CD4-positive, alpha-beta T cell treated with Interleukin-21 for 1 hour (primary cell): ENCODE measurements around the gene NTNG1.

Source experiments
- DNase-seq: peaks from one replicate; pipeline ENCODE4 v3.0.0-alpha.2; 2020

Gene NTNG1

DNA sequence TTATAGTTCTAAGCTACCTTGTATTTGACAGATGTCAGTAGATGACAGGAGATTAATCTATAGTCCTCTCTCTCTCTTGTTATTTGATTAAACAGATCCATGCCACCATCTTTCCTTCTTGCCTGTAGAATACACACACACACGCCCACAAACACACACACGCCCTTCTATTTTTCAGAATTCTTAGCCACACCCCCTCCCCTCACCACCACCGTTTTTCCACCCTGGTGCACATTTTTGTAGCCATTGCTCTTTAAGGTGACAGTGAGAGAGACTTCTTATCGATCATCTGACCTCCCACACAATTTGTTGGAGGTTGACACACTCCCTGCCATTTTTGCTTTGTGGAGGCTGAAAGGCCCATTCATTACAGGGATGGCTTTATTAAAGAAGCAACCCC is 123.2 kb downstream of the NTNG1 start:
- DNase-seq, result no peak

DNA sequence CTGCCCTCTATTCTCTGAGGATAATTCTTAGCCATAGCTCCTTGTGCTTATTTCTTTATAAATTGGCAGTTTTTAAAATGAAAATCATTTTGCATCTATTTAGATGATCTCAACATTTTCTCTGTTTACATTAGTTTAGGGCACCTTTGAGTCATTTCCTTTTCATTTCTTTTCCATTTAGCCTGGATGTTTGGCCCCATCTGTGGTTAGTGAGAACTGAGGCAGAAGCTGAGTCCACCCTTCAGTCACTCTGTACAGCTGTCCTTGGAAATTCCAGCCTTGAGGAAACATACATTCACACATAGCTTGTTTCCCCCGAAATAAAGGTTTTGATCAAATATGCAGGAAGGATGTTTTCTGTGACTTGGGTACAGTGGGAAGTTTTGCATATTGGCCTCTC is 123.7 kb downstream of the NTNG1 start:
- DNase-seq, result no peak

DNA sequence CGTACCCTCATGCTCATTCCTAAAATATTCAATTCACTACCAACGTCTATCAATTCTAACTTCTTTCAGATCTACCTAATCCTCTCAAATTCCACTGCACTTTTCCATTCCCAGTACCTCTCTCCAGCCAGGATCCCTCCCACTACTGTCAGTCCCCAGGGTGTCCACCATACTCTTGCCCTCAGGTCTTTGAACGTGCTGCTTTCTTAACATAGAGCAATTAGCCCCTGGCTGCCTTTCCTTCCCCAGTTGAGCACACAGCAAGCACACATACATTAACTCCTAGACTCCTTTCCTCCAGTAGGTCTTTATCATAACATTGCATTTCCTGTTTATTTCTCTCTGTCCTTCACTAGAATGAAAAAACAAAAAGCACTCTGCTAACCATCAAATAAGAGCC is 126.7 kb downstream of the NTNG1 start:
- DNase-seq, result no peak

DNA sequence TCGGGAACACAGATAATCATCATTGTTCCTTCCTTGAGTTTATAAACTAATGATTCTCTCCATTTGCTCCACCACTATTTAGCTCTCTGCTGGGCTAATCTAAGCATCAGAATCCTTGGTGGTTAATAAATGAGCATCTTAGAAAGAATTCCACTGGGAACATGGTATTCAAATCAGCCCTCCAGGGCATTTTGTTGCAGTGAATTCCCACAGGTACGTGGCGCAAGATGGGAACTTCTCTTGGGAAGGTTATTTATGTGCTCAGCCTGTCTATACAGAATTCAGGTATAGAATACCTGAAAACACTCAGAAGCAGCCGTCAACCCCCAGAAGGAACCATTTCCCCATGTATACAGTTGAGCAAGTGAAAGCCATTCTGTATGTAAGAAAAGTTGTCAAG is 131.5 kb downstream of the NTNG1 start:
- no peak for DNase-seq

DNA sequence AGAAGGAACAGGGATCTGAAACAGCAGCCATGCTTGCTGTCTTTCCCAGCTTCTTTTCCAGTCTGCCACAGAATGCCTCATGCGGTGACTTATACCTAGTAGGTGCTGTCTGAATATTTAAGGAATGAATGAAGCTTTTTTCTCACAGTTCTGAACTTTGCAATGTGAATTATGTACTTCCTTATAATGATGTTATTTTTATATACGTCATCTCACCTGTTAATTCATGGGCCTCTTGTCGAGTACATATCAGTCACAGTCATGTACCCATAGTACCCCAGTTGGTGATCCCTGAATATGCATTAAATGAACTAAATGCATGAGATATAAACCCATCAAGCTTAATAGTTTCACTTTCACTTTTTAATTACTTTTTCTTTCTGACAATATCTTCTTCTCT is 132.7 kb downstream of the NTNG1 start:
- DNase-seq, result no peak

DNA sequence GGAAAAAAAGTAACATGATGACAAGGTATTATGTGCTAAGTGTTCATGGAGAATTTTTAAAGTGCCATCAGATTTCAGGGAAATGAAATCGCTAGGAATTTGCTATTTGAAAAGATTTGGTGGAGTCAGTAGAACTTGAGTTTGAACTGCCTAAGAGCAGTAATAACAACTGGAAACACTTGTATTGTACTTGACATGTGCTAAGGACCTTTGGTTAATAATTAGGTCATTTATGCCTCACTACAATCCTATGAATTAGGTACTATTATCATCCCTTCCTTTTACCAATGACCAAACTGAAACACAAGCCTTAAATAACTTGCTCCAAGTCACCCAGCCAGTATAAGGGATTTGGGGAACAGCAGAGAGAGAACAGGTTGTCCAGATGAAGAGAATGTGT is 133.4 kb downstream of the NTNG1 start:
- DNase-seq, result no peak

DNA sequence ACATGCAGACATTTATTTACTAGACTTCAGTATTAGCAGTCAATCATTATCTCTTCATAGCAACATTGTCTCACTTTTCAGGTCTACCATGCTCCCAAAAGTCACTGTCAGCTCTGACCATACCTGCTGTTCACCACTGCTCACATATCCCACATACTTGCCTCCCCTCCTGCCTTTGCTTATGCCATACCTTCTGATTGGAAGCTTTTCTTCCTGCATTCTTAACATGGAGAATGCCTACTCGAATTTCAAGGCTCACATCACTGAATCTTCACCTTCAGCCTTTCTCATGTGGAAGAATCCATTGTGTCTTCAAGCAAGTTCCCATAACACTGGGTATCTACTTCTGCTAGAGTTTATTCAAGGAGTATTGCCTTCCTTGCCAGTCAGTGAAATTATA is 135.4 kb downstream of the NTNG1 start:
- no peak for DNase-seq

DNA sequence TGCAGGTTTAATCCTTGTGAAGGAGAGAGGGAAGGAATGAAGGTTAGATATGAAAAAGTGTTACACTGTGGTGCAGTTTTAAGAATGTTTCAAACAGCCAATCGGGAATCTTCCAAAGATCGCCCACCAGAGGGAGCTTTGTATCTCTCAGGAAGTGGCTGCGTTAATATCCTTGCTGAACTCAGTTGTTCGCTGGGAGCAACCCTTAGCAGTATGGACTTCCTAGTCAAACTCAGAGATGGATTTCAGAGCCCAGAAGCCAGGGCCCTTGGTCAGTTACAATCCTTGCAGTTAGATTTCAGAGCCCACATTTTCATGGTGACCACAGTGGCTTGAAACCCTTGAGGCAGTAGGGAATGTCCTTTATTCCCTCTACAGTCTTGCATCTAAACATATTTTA is 136.2 kb downstream of the NTNG1 start:
- DNase-seq, result no peak

DNA sequence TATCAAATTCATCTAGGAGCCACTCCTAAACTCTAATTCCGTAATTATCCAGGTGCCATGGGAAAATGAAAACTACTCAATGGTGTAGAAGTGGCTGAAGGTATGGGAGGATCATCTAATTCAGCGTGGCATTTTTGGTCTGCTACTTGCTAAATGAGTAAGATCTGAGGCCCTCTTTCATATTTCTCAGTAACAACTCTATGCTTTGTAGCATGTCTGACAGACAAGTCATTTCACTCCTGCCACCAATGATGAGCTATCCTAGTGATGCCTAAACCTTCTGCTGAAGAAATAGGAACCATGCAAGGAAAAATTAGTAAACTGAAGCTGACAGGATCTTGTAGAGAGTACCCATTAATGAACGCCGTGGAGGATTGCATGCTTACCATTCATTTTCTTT is 145.3 kb downstream of the NTNG1 start:
- no peak for DNase-seq

DNA sequence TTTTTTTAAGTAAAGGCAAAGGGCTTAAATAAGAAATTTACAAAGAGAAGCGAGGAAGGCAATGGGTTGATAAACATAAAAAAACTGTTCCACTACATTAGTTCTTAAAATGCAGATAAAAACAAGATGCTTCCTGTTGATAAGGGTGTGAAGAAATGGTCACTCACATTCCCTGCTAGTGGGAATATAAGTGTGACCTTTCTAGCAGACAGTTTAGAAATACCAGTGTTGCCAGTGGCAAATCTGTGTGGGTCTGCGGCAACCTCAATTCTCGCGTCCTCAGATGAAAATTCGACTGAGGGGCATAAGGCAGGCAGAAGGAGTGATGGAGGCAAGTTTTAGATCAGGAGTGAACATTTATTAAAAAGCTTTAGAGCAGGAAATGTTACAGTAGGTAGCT is 151.1 kb downstream of the NTNG1 start:
- DNase-seq, result no peak

DNA sequence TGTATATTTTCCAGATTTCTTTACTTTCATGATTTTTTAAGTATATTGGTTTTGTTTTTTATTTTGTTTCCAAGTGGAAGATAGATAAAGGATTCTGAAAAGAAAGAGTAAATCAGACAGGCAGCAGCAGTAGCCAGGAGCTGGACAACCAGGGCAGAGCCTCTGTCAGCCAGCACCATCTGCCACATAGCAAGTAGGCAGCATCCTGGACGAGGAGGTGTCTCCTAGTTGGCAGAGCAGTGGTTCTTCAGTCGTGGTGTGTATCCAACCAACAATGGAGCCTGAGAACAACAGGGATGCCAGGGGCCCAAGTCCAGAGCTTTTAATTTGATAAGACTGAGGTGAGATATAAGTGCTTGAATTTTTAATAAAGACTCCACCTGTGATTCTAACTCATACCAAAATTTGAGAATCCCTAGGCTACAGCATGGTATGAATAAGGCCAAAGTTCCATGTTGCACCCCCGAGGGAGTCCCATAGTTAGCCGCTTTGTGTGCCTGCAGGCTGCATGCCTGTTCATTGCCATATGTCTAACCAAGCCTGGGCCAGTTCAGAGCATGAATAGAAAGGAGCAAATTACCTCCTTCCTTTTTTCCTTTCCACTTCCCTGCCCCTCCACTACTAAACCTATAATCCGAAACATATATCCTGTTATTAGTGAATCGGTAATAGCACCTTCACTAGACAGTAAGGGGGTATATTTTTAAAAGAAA is 153.2 kb downstream of the NTNG1 start:
- DNase-seq, result no peak

DNA sequence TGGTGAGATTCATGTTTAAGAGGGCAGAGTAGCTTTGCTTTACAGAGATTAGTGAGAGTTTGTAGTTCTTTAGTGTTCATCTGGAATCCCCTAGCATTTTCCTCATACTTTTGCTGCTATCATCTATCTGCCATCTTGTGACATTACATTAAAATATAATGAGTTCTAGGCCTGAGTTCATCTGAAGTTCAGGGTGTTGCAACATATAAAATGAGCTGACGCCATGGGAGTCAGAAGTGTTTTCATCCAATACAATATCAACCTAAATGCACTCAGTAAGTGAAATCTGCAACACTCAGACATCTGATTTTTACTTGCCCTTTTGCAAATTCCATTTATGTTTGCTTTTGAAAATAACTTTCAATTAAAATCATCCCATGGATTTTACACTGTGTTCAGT is 153.8 kb downstream of the NTNG1 start:
- DNase-seq, result no peak

DNA sequence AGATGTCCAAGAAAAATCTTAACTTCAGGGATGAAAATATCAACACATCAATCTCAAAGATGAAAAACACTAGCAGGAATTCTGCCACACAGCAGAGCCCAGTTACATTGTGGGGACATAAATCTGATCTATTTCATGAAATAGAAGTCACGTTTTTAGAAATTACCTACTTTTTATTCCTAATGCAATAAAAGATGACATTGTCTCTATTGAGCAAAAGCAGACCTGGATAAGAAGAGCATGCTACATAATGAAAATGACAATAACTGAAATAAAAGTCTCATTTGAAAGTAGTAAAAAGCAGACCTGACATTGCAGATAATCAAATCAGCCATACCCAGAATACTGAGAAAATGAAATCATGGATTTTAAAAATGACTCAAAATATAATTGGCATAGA is 156.8 kb downstream of the NTNG1 start:
- DNase-seq, result no peak

DNA sequence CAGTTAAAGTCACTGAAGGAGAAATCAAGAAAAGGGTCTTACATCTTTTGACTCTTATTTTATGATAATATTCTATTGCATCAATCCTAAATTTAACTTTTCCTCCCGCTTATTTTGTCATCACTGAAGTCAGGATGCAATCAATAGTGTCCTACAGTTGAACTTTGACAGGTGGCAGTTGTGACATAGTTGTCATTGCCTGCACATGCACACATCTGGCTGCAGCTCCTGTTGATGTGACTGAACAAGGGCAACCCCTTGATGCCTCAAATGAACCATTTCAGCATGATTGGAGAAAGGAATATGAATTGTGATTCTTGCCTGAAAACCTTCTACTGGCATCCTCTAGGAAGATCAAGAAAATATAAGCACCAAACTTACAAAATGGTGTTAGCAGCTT is 157.7 kb downstream of the NTNG1 start:
- no peak for DNase-seq

DNA sequence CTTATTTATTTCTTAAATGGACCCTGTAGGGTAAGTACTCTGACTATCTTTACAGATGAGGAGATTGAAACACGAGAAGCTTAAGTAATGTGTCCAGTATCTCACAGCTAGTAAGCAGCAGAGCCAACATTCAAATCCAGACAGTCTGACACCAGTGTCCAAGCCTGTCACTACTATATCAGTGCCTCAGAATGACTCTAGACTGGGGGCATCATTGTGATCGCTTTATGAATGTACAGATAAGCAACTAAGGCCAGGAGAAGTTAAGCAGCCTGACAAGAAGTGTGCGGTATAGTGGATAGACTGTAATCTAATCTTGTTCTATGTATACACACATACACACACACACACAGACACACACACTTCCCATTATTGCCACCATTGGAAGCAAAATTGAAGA is 158.7 kb downstream of the NTNG1 start:
- no peak for DNase-seq

DNA sequence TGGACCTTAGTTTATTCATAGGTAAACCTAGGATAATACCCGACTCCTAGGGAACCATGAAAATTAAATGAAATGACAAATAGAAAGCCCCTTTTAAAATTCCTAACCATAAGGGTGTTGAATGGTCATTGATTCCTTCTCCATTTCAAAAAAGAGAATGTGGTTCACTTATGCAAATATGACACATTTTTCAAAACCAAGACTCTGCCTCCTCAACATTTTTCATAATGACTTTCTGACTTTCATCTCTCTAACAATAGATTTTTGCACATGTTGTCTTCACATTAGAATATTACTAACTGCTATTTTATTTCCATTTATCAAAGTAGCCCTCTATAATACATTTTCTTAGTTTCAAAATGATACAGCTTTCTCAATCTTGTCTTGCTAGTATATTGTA is 169.1 kb downstream of the NTNG1 start:
- no peak for DNase-seq

DNA sequence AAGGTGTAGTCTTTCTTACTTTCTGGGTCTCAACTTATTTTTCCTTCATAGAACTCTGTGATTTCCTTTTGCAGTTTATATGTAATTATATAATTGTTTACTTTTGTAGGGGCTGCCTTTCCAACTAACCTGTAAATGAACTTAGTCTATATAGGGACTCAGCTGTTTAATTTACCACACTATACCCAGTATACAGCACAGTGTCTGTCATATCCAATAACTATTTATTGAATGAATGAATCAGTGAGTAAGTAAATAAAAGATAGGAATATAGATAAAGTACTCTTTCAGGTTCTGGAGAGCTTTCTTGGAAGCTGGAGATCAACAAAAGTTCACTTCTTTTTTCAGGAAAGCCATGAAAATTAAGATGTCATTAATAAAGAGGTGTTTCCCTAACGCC is 174.8 kb downstream of the NTNG1 start:
- no peak for DNase-seq

DNA sequence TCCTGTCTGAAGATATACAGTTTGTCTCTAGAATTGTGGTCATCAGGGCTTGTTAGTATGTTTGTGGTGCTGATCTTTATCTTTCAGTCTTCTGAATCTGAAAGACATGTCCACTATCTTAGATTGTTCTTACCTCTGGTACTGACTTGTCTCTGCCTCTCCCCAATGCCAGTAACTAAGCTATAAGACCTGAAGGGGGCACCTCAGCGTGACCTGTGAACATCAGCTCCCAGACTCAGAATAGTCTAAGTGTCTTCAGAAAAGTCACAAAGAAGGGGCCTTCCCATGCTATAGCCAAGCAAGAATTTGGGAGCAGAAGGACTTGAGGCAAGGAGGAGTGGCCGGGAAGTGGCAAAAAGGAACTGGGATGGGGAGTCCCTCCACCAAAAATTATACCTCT is 178.1 kb downstream of the NTNG1 start:
- DNase-seq, result no peak

DNA sequence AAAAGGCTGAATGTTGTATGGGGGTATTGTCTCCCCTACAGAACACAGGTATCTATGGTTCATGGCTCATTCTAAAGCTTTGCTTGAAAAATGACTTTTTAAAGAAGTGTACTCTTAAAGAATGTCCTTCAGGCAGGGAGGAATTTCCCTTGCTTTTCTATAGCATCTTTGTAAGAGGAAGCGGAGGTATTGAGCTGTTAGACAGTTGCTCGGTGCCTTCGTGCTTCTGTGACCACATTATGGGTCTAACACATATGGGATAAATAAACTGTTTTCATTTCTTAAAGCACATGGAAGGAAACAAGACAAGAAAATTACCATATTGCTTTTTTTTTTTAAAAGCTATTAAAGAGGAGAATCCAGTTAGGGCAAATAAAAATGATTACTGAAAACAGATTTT is 182.9 kb downstream of the NTNG1 start:
- no peak for DNase-seq

DNA sequence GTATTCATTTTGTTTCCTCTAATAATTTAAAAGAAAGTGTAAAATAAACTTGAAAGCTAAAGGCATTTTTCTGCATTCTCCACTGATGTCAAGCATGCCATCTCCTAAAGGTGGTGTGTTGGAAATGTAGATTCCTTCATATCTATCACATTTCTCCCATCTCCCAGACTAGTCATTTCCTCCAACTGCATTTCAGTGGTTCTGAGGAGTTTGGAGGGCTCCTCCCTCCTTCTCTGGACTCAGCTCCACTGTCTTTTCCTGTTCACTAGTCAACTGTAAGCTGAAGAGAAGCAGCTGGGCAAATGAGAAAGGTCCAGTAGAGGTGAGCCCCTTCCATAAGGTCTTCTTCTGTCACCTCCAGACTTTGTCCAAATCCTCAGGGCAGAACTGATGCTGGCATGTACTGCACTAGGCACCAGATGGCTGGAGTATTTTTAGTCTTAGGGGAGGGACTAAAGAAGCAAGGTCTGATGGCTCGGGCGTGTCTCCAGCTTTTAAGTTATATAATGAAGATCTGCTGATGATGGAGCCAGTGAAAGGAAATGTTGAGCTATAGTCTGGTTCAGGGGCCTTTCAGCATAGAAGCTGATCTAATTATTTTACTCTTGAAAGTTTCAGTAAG is 186.1 kb downstream of the NTNG1 start:
- no peak for DNase-seq

DNA sequence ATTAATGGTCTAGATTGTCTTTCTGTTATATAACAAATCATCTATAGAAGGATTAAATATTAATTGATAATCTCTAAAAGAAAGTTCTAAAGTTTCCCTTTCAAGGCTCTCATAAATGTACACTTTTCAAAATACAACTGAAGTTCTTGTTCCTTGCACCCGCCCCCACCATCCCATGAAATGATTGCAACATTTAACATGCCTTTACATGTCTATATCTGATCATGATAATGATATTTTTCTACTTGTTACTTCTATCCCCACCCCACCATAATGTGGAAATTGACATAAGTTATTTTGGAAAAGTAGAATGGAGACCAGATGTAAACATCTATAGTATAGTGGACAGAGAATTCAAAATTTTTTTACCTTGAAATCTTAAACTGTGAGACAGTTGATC is 186.6 kb downstream of the NTNG1 start:
- no peak for DNase-seq

DNA sequence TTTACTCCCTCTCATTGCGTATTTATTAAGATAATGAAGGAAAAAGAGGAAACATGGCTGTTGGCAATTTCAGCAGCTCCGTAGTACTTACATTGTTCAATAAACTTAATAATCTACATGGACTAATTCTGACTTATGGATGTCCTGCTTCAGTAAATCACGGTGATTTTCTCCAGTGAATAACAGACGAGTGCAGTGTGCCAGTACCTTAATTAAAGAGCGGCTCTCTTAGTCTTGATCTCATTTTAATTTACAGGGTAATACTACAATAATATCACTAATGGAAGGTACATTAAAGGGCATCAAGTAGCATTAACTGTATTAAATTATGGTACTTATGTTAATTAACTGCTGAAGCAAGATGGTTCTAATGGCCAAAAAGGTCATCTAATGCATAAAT is 187.2 kb downstream of the NTNG1 start:
- DNase-seq, result no peak

DNA sequence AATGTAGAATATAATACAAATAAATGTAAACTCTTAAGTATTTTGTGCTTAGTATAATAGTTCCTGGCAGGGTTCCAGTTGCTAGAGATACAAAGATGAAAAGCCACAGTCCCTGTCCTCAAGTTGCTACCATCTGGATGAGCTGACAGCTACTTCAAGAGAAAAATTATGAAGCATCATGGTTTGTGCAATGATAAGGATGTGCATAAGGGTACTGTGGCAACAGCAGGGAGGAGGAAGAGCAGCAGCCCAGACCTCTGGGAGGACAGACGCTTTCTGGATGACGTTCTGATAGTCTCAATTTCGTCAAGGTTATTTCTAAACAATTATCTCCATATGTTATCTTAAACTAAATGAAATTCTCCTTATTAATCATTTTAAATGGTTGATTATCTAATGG is 198.9 kb downstream of the NTNG1 start:
- DNase-seq, result no peak

DNA sequence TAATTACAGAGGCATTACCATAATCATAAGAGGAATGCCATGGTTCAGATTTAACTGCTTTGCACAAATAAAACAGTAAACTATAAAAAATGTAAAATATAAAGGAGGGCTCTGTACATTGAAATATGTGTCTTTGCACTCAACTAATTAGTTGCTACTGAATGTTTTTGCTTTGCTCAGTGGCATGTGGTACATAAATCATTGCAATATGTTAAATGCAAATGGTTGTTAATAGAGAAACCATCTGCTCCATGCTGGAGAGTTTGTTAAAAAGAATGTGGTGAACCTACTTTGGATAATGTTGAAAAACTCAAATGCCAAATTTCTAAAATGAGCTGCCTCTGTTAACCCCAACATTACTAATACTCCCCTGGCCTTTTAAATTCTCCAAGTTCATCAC is 201.5 kb downstream of the NTNG1 start:
- no peak for DNase-seq

DNA sequence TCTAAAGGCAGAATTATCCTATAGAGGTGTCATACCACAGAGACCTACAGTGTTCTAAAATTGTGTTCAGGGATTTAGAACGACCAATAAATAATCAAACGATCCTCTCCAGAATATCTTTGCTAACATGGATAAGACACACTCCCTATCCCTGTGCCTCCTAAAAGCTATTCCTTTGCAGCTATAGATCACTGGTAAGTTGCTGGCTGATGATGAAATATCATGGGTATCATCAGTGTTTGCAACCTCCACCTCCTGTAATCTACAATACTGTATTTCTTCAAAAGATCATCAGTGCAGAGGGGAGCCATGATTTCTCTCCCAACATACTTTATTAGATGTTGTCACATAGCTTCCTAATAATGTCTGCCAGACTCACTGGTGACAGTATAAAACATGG is 201.9 kb downstream of the NTNG1 start:
- no peak for DNase-seq
